ENCODE data around the gene SPACDR. TPM values are rescaled to one million over a fixed set of nuclear protein-coding genes. Genes with fewer than 3 reads are reported as not detected.

The SPACDR gene
- total and polyA plus RNA-seq, 9 of the 15 experiments (the other 6 are each of a cell fraction or from before 2014, with no cell fraction given): 0.07 to 0.55 (median 0.14) TPM; not detected in 1

- no peak for TF ChIP-seq MGA (IDR thresholded peaks at IDR 0.05)
- TF ChIP-seq MCM7 (IDR thresholded peaks at IDR 0.05): no peak
- TF ChIP-seq SPI1 (IDR thresholded peaks at IDR 0.05; ENCODE audit: borderline replicate concordance, low read depth, low read length): peak; percentile 73
- no peak for TF ChIP-seq KLF6 (CRISPR knock-in tag; IDR thresholded peaks at IDR 0.05; ENCODE audit: borderline replicate concordance)
- no peak for TF ChIP-seq SMC3 (conservative IDR thresholded peaks at IDR 0.05; ENCODE audit: insufficient read depth, low read depth, low read length)
- no peak for TF ChIP-seq SIRT6 (IDR thresholded peaks at IDR 0.05; ENCODE audit: low read depth, low read length)
- TF ChIP-seq ETV5 (CRISPR knock-in tag; IDR thresholded peaks at IDR 0.05; ENCODE audit: low read depth): peak; percentile 38; the same call in 1 of the 2 replicates
- 0 out of 4 replicates have a peak, but pooled peaks of 1 of the 2 experiments have one; percentile 33 for TF ChIP-seq SIN3A (IDR thresholded peaks at IDR 0.05; ENCODE audit: borderline replicate concordance in 2 of 2, control insufficient read depth in 1 of 2, low read depth in 2 of 2, low read length in 2 of 2)
- TF ChIP-seq USF2 (CRISPR knock-in tag; IDR thresholded peaks at IDR 0.05): no peak
- TF ChIP-seq STAT5A (IDR thresholded peaks at IDR 0.05; ENCODE audit: borderline replicate concordance, low read length): no peak
- TF ChIP-seq NFE2 (IDR thresholded peaks at IDR 0.05; ENCODE audit: low read depth): no peak
- TF ChIP-seq TFE3 (CRISPR knock-in tag; IDR thresholded peaks at IDR 0.05): no peak
- TF ChIP-seq SRF (CRISPR knock-in tag; IDR thresholded peaks at IDR 0.05): no peak
- no peak for TF ChIP-seq LEF1 (IDR thresholded peaks at IDR 0.05)
These were observed 8.9 kb upstream of the SPACDR start (continued) for GRCh38 chr7:100472854-100473499.

All from K562 (cell line).